ENCODE measurements around the gene ABCA9.

DNA sequence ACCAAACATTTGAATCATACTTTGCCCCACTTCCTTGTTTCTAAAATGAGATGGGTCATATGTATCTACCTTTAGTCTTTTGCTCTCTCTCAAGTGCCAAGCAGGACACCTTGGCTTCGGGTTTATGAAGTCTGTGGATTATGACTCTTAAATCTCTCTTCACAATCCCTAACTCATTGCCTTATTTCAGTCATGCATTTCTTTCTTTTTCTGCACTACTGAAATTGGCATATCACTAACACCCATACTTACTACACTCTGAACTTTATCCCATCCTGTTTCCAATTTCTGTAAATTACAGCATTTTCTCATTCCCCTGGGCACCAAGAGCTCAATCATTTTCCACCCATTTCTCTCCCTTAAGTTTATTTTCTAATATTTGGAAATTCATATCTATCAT, 42.0 kb downstream of the ABCA9 start:
- TF ChIP-seq EZH2 (IDR thresholded peaks at IDR 0.05) (no peak), POLR2AphosphoS5 (IDR thresholded peaks at IDR 0.05; ENCODE audit: borderline replicate concordance, low read depth, low read length) (no peak)

Data from SK-N-MC (cell line).